ENCODE data around the gene TCHHL1.
"Not testable (repeated sequence)": the region's sequence is repeated elsewhere in the genome, so short reads cannot be mapped to it uniquely, and the experiment has no call there.

TCHHL1 gene

GRCh38 chr1:152109231-152109997, 20.6 kb upstream of the TCHHL1 start:
- H3K4me1 ChIP-seq (ENCODE audit: insufficient read depth, low read length): no peaks in the 10 kb centered on the region
- H3K36me3 ChIP-seq (ENCODE audit: insufficient read depth, low read length): no peaks in the 10 kb centered on the region
- H3K9me3 ChIP-seq (ENCODE audit: control insufficient read depth, insufficient read depth, low read length): no peaks in the 10 kb centered on the region
- H3K9ac ChIP-seq (ENCODE audit: low read depth, low read length): peak overlapping the region; percentile 26; the same call in 1 of the 2 replicates

GRCh38 chr1:152108882-152109222, 20.0 kb upstream of the TCHHL1 start:
- no peaks in the 10 kb centered on the region for H3K4me1 ChIP-seq (ENCODE audit: insufficient read depth, low read length)
- H3K9ac ChIP-seq (ENCODE audit: low read depth, low read length): peak overlapping the region; percentile 45; the same call in 1 of the 2 replicates
- no peaks in the 10 kb centered on the region for H3K9me3 ChIP-seq (ENCODE audit: control insufficient read depth, insufficient read depth, low read length)
- no peaks in the 10 kb centered on the region for H3K36me3 ChIP-seq (ENCODE audit: insufficient read depth, low read length)

- H3K9ac ChIP-seq (ENCODE audit: low read depth, low read length): peak overlapping the region; percentile 45; the same call in 1 of the 2 replicates
- no peaks in the 10 kb centered on the region for H3K36me3 ChIP-seq (ENCODE audit: insufficient read depth, low read length)
- no peaks in the 10 kb centered on the region for H3K9me3 ChIP-seq (ENCODE audit: control insufficient read depth, insufficient read depth, low read length)
- no peaks in the 10 kb centered on the region for H3K4me1 ChIP-seq (ENCODE audit: insufficient read depth, low read length)
These were observed 19.4 kb upstream of the TCHHL1 start for GRCh38 chr1:152107984-152108881.

- Histone ChIP-seq H3K9me3 (ENCODE audit: control insufficient read depth, insufficient read depth, low read length) (no peaks in the 10 kb centered on the region), H3K9ac (ENCODE audit: low read depth, low read length) (peak overlapping the region; percentile 45; the same call in 1 of the 2 replicates), H3K36me3 (ENCODE audit: insufficient read depth, low read length) (no peaks in the 10 kb centered on the region), H3K4me1 (ENCODE audit: insufficient read depth, low read length) (no peaks in the 10 kb centered on the region)
These were observed 18.4 kb upstream of the TCHHL1 start for GRCh38 chr1:152107031-152107983.

GRCh38 chr1:152104854-152105253, 16.0 kb upstream of the TCHHL1 start:
- no peaks in the 10 kb centered on the region for H3K36me3 ChIP-seq (ENCODE audit: insufficient read depth, low read length)
- no peaks in the 10 kb centered on the region for H3K9me3 ChIP-seq (ENCODE audit: control insufficient read depth, insufficient read depth, low read length)
- no peak overlapping the region for H3K9ac ChIP-seq (ENCODE audit: low read depth, low read length)
- no peaks in the 10 kb centered on the region for H3K4me1 ChIP-seq (ENCODE audit: insufficient read depth, low read length)

- Histone ChIP-seq H3K4me1 (ENCODE audit: insufficient read depth, low read length) (no peaks in the 10 kb centered on the region), H3K9ac (ENCODE audit: low read depth, low read length) (no peak overlapping the region), H3K36me3 (ENCODE audit: insufficient read depth, low read length) (no peaks in the 10 kb centered on the region), H3K9me3 (ENCODE audit: control insufficient read depth, insufficient read depth, low read length) (no peaks in the 10 kb centered on the region; the same call in 1 of the 2 replicates)
These were observed 8.1 kb upstream of the TCHHL1 start for GRCh38 chr1:152096931-152097330.

DNA sequence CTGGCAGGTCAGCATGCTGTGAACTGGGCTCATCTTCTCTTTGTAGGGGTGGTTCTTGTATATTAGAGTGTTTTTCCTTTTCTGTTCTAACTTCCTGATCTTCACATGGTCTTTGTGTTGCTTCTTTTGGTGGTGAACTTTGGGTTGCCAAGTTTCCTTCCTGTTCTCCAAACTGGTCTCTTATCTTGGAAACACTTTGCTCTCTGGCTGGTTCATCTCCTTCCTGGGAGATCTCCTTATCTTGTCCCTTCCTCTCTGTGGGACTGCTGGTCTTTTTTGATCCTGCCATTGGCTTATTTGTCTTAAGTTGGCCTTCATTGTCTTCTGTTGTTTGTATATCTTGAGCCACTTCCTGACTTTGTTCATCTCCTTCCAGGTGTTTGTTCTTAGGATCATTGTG, 2.1 kb downstream of the TCHHL1 start:
- H3K9ac ChIP-seq (ENCODE audit: low read depth, low read length): no peak overlapping the region
- H3K4me1 ChIP-seq (ENCODE audit: insufficient read depth, low read length): no peaks in the 10 kb centered on the region
- no peaks in the 10 kb centered on the region for H3K9me3 ChIP-seq (ENCODE audit: control insufficient read depth, insufficient read depth, low read length)
- no peaks in the 10 kb centered on the region for H3K36me3 ChIP-seq (ENCODE audit: insufficient read depth, low read length)

DNA sequence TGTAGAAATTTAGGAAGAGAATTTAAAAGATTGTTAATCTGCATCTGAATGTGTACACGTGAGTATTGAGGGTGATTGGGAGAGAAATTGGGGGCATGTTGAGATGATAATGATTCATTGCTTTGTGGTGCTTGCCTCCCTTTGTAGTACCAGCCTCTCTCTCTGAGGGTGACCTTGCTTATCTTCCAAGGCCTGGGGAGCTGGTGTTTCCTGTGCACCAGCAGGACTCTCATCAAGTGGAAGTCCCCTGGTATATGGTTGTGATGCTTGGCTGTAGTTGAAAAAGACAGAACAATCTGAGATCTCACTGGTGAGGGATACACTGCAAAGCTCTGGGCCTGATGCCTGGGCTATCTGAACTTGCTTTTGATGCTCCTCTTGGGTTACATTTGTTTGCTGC, 4.0 kb downstream of the TCHHL1 start:
- Histone ChIP-seq H3K36me3 (ENCODE audit: insufficient read depth, low read length) (no peaks in the 10 kb centered on the region), H3K9me3 (ENCODE audit: control insufficient read depth, insufficient read depth, low read length) (no peaks in the 10 kb centered on the region), H3K9ac (ENCODE audit: low read depth, low read length) (no peak overlapping the region), H3K4me1 (ENCODE audit: insufficient read depth, low read length) (no peaks in the 10 kb centered on the region)

- H3K9me3 ChIP-seq (ENCODE audit: control insufficient read depth, insufficient read depth, low read length); H3K9ac ChIP-seq (ENCODE audit: low read depth, low read length): not testable (repeated sequence)
These were observed 7.8 kb downstream of the TCHHL1 start for GRCh38 chr1:152081026-152081425.

GRCh38 chr1:152080494-152080893, 8.4 kb downstream of the TCHHL1 start:
- not testable (repeated sequence) for H3K36me3 ChIP-seq (ENCODE audit: insufficient read depth, low read length); H3K4me1 ChIP-seq (ENCODE audit: insufficient read depth, low read length); H3K9me3 ChIP-seq (ENCODE audit: control insufficient read depth, insufficient read depth, low read length); H3K9ac ChIP-seq (ENCODE audit: low read depth, low read length)

More at GRCh38 chr1:152081026-152081425, 7.8 kb downstream of the TCHHL1 start:
- not testable (repeated sequence) for H3K36me3 ChIP-seq (ENCODE audit: insufficient read depth, low read length); H3K4me1 ChIP-seq (ENCODE audit: insufficient read depth, low read length)

DNA sequence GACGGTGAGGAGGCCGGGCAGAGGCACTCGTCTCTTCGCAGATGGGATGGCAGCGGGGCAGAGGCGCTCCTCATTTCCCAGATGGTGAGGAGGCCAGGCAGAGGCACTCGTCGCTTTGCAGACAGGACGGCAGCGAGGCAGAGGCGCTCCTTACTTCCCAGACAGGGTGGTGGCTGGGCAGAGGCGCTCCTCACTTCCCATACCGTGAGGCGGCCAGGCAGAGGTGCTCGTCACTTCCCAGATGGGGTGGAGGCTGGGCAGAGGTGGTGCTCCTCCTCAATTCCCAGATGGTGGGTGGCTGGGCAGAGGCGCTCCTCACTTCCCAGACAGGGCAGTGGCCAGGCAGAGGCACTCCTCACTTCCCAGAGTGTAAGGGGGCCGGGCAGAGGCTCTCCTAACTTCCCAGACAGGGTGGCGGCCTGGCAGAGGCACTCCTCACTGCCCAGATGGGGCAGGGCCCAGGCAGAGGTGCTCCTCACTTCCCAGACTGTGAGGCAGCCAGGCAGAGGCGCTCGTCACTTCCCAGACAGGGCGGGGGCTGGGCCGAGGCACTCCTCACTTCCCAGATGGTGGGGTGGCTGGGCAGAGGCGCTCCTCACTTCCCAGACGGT, 9.9 kb downstream of the TCHHL1 start:
- Histone ChIP-seq H3K9ac (ENCODE audit: low read depth, low read length) (no peak overlapping the region), H3K4me1 (ENCODE audit: insufficient read depth, low read length) (no peaks in the 10 kb centered on the region), H3K9me3 (ENCODE audit: control insufficient read depth, insufficient read depth, low read length) (no peaks in the 10 kb centered on the region), H3K36me3 (ENCODE audit: insufficient read depth, low read length) (no peaks in the 10 kb centered on the region)

GRCh38 chr1:152072311-152072710, 16.6 kb downstream of the TCHHL1 start:
- peaks cover 7% of the 10 kb centered on the region; the same call in 1 of the 2 replicates for H3K4me1 ChIP-seq (ENCODE audit: insufficient read depth, low read length)
- no peaks in the 10 kb centered on the region for H3K36me3 ChIP-seq (ENCODE audit: insufficient read depth, low read length)
- H3K9ac ChIP-seq (ENCODE audit: low read depth, low read length): no peak overlapping the region
- H3K9me3 ChIP-seq (ENCODE audit: control insufficient read depth, insufficient read depth, low read length): no peaks in the 10 kb centered on the region

DNA sequence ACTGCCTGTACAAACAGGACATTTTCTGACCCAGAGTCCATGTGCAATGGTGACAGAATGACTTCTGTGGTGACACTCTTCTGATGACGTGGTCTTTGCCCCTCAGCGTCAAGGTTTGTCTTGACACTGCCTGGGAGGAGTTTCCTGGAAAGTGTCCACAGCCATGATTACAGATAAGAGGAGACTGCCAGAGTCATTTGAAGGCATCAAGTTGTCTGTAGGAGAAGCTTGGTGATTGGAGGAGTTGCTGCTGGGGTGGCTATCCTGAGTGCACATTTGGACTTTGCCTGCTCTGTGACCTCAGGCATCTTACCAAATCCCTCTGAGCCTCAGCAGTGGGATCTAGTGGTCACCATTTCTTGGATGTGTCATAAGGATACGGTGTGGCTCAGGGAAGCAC, 17.7 kb downstream of the TCHHL1 start:
- Histone ChIP-seq H3K9me3 (ENCODE audit: control insufficient read depth, insufficient read depth, low read length) (no peaks in the 10 kb centered on the region), H3K36me3 (ENCODE audit: insufficient read depth, low read length) (no peaks in the 10 kb centered on the region), H3K9ac (ENCODE audit: low read depth, low read length) (no peak overlapping the region), H3K4me1 (ENCODE audit: insufficient read depth, low read length) (peaks cover 7% of the 10 kb centered on the region; the same call in 1 of the 2 replicates)
